Astrocyte of the spinal cord (primary cell): ENCODE data around the gene UBE3B.

Experiments
- DNase-seq: peaks from one replicate; pipeline ENCODE4 v3.0.0; 2011; ENCODE audit warnings: low read depth, low spot score
- H3K4me3 ChIP-seq: 2 replicates; pipeline ENCODE4 v1.5.1; 2011; ENCODE audit warnings: low read depth, mild to moderate bottlenecking, low read length, moderate library complexity
- in situ Hi-C: cut with HindIII; loops from 2 replicates; pipeline ENCODE4 v1.10.0; 2017; ENCODE audit warnings: low sequenced_read_pairs
- TF ChIP-seq, protein P1 (sequence below): IDR thresholded peaks from 2 replicates; pipeline ENCODE4 v1.5.1; 2012; ENCODE audit warnings: low read depth, mild to moderate bottlenecking, low read length, inconsistent platforms

Gene UBE3B

DNA sequence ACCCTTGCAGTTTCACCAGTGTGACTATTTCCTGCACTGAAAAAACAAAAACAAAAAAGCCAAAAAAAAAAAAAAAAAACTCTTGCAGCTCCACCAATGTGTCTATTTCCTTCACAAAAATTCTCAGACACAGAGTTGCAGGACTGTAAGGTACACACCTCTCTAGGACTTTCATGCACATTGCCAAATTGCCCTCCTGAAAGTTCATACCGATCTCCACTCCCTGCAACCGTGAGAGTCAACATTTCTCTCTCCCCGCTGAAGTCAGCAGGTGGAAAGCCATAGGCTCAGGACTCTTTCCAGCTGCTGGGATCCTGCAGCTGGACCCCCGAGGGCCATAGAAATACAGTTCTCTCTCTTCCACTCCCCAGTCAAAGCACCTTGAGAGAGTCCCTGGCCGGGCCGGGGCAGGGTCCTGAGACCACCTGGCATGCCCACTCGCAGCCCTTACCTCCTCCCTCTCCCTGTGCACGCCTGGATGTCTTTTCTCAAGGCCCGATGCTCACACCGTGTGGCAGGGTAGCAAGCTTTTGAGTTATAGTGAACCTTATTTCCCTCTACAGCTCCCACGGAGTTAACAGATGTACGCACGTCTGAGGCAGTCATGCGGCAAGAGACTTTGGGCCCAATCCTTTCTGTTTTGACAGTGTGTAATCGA, 72.3 kb downstream of the UBE3B start:
- in situ Hi-C loops, result no loop called here
- no peak for DNase-seq
- H3K4me3 ChIP-seq, result no peak overlapping the region

DNA sequence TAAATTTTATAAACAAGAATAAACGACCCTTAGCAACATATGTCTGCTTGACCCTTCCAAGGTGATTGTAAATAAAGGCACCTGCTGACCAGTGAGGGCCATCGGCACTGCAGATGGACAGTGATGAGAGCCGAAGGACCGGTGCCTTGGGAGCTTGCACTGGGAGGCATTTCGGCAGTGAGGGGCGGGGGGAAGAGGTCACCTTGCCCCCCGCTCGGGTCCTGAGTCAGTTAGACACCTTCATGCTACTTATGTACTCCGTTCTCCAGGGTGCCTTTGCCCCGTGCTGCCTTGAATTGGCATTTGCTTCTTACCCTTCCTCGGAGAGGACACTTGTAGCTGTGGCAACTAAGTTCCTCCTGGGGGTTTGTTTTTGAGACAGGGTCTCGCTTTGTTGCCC, 72.8 kb downstream of the UBE3B start:
- H3K4me3 ChIP-seq, result no peak overlapping the region
- DNase-seq, result no peak
- TF ChIP-seq, protein P1, sequence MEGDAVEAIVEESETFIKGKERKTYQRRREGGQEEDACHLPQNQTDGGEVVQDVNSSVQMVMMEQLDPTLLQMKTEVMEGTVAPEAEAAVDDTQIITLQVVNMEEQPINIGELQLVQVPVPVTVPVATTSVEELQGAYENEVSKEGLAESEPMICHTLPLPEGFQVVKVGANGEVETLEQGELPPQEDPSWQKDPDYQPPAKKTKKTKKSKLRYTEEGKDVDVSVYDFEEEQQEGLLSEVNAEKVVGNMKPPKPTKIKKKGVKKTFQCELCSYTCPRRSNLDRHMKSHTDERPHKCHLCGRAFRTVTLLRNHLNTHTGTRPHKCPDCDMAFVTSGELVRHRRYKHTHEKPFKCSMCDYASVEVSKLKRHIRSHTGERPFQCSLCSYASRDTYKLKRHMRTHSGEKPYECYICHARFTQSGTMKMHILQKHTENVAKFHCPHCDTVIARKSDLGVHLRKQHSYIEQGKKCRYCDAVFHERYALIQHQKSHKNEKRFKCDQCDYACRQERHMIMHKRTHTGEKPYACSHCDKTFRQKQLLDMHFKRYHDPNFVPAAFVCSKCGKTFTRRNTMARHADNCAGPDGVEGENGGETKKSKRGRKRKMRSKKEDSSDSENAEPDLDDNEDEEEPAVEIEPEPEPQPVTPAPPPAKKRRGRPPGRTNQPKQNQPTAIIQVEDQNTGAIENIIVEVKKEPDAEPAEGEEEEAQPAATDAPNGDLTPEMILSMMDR, result no peak
- in situ Hi-C loops, result no loop called here

More for the DNA sequence above, 72.3 kb downstream of the UBE3B start:
- TF ChIP-seq, protein P1, result no peak

DNA sequence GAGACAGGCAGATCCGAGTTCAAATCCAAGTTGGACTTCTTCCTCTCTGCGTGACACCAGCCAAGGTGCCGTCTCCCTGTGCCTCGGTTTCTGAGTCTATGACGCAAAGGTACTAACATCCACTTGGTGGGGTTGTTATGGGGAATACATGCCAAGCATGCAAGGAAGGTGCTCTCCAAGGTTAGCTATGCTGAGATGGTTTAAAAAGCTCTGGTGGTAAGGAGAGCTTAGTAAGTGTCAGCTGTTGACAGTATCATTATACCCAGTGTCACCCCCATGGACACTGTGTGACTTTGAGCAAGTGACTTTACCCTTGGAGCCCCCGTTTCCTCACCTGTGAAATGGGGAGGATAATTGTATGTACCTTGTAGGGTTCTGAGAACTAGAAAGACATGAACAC, 73.7 kb downstream of the UBE3B start:
- TF ChIP-seq, protein P1, result no peak
- in situ Hi-C loops, result no loop called here

DNA sequence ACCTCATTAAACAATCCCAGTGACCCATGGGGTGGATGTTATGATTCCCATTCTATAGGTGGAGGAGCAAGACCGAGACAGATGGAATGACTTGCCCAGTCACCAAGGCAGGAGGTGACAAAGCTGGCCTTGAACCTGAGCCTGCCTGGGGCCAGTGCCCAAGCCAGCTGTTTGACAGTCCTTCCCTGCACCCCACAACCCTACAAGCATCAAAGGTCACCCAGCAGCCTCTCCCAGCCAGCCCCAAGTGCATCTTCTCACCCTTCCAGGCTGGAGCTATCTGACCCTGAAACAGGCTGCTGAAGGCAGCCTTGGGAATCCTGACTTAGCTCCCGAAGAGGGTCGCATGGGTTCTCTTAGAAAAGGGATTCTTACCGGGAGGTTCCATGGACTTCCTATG, 75.5 kb downstream of the UBE3B start:
- TF ChIP-seq, protein P1, result no peak
- DNase-seq, result no peak
- H3K4me3 ChIP-seq, result no peak overlapping the region
- in situ Hi-C loops, result no loop called here

More for the DNA sequence above, 73.7 kb downstream of the UBE3B start:
- no peak for DNase-seq
- H3K4me3 ChIP-seq, result no peak overlapping the region

DNA sequence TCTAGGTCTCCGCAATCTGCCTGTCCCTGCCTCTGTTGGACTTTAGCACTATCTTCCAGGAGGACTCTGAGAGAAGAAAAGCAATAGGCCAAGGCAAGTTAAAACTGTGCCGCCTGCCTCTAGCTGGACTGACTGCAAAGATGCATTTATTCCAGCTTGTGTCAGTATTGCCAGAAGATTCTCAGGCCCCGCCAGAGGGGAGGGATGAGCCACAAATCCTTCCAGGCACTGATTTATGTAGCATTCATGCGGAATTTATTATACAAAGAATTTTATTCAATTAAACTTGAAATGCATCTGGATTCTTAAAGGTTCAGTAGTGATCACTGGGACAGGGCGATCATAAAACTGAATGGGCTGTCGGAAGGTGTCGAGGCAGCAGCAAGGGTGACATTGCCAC, 76.0 kb downstream of the UBE3B start:
- in situ Hi-C loops, result no loop called here
- TF ChIP-seq, protein P1, result no peak
- no peak overlapping the region for H3K4me3 ChIP-seq

DNA sequence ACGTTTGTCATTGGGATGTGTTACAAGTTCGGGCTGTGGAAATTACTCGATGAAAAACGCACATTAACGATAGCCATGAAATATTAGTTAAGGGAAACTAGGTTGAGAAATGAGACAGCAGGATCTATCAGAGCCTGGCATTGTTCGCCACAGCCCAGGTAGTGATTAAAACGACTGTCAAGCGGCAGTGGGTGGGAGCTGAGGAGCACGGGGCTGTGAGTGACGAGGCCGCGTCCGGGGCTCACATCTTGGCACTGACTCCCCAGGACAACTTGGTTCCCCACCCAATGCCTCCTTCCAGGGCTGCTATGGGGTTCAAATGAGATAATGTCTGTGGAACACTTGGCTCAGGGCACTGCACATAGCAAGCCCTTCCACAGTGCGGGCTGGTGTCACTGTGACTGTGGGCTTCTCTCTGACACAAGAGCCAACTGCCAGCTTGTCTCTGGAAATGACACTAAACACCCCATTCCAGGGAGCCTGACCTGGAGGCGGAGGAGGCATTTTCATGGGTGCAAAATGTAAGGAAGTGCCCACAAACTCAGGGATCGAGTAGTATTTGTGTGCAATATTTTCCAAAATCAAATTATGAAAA, 76.6 kb downstream of the UBE3B start:
- TF ChIP-seq, protein P1, result no peak
- no peak for DNase-seq
- H3K4me3 ChIP-seq, result no peak overlapping the region
- in situ Hi-C loops, result no loop called here

More for the DNA sequence above, 76.0 kb downstream of the UBE3B start:
- DNase-seq, result no peak
